CD8-positive, alpha-beta memory T cell (primary cell): ENCODE results near the gene GAPT. TPM values are rescaled to one million over a fixed set of nuclear protein-coding genes. Genes with fewer than 3 reads are reported as not detected.

Experiments used
- CTCF ChIA-PET: fragments of 350-600 bp; sonication (Branson Sonifier 250); formaldehyde crosslinking; loops from one replicate; lab custom pipeline; 2021; ENCODE audit warnings: antibody characterized with exemption; lab: Charles Lee
- POLR2A ChIA-PET: fragments of 350-600 bp; sonication (Branson Sonifier 250); formaldehyde crosslinking; loops from one replicate; lab custom pipeline; 2021; ENCODE audit warnings: antibody characterized with exemption; lab: Charles Lee
- DNase-seq, 5 donors: peaks; one replicate each; pipeline versions ENCODE4 v3.0.0 to v3.0.0-alpha.2; 2020 to 2022; ENCODE audit warnings: mixed read lengths in 1 of 5
- H3K27ac ChIP-seq: one replicate; pipeline ENCODE4 v1.7.0; 2013; ENCODE audit warnings: low read depth, mild to moderate bottlenecking, low read length, moderate library complexity
- H3K27me3 ChIP-seq: 2 replicates; pipeline ENCODE4 v1.7.0; 2013; ENCODE audit warnings: low read length, mild to moderate bottlenecking; ENCODE audit not compliant: insufficient read depth, poor library complexity, severe bottlenecking
- H3K36me3 ChIP-seq: 2 replicates; pipeline ENCODE4 v1.7.0; 2013; ENCODE audit warnings: mild to moderate bottlenecking, low read length, moderate library complexity; ENCODE audit not compliant: insufficient read depth
- H3K4me1 ChIP-seq: 2 replicates; pipeline ENCODE4 v1.7.0; 2013; ENCODE audit warnings: mild to moderate bottlenecking, low read length, moderate library complexity; ENCODE audit not compliant: insufficient read depth
- H3K4me3 ChIP-seq: 2 replicates; pipeline ENCODE4 v1.7.0; 2013; ENCODE audit warnings: mild to moderate bottlenecking, low read length
- H3K9me3 ChIP-seq: 2 replicates; pipeline ENCODE4 v1.7.0; 2013; ENCODE audit warnings: mild to moderate bottlenecking, low read length
- H3K27ac Mint-ChIP-seq, 8 donors: one replicate each; pipeline ENCODE4 v1.8.0; 2020 to 2021; ENCODE audit warnings: mixed read lengths in 8 of 8, mild to moderate bottlenecking in 6 of 8, inconsistent platforms in 3 of 8, moderate library complexity in 3 of 8
- H3K27me3 Mint-ChIP-seq, 2 donors: one replicate each; pipeline ENCODE4 v1.8.0; 2020 to 2021; ENCODE audit warnings: mixed read lengths in 2 of 2, mild to moderate bottlenecking in 1 of 2, moderate library complexity in 1 of 2
- H3K36me3 Mint-ChIP-seq, 3 donors: one replicate each; pipeline ENCODE4 v1.8.0; 2020 to 2021; ENCODE audit warnings: mixed read lengths in 3 of 3, inconsistent platforms in 1 of 3, mild to moderate bottlenecking in 1 of 3
- H3K4me1 Mint-ChIP-seq, 3 donors: one replicate each; pipeline ENCODE4 v1.8.0; 2020 to 2021; ENCODE audit warnings: mixed read lengths in 3 of 3, inconsistent platforms in 1 of 3, mild to moderate bottlenecking in 1 of 3
- H3K4me3 Mint-ChIP-seq, 7 donors: one replicate each; pipeline ENCODE4 v1.8.0; 2020 to 2021; ENCODE audit warnings: mixed read lengths in 7 of 7, mild to moderate bottlenecking in 6 of 7, moderate library complexity in 4 of 7, inconsistent platforms in 2 of 7
- H3K9me3 Mint-ChIP-seq, 5 donors: one replicate each; pipeline ENCODE4 v1.8.0; 2020 to 2022; ENCODE audit warnings: mixed read lengths in 5 of 5, mild to moderate bottlenecking in 3 of 5, moderate library complexity in 2 of 5, inconsistent platforms in 1 of 5
- polyA plus RNA-seq: library from polyadenylated mRNA; unstranded; fragments of 300-500 nt; fragmentation: Illumina TruSeq; gene quantifications from one replicate; pipeline ENCODE4 v1.2.3, GENCODE V29; 2021
- total RNA-seq, 2 experiments: library from RNA; stranded (reverse); gene quantifications; one replicate each; pipeline ENCODE4 v1.2.3, GENCODE V29; 2021

Gene GAPT
- under 1 TPM in 1 of 2 experiments, not detected in 1; 0.26 TPM for total RNA-seq
- 1.3 TPM for polyA plus RNA-seq

GRCh38 chr5:58491216-58491892, at the start of gene GAPT:
Gene GAPT, plus strand, starts transcription at chr5:58491435. Its CDS starts 3,102 bp downstream, at chr5:58494537.
- Histone ChIP-seq H3K27ac (no peak within 1 kb of the TSS), H3K9me3 (no peaks in the 10 kb centered on the region), H3K4me1 (no peaks in the 10 kb centered on the region), H3K4me3 (no peak within 1 kb of the TSS), H3K36me3 (no peaks in the 10 kb centered on the region), H3K27me3 (peaks cover 4% of the 10 kb centered on the region)
- no peak for DNase-seq
- CTCF ChIA-PET, result no interaction called here
- H3K4me3 Mint-ChIP-seq, result no peak within 1 kb of the TSS
- POLR2A ChIA-PET, result no interaction called here
- H3K27ac Mint-ChIP-seq, result no peak within 1 kb of the TSS
- H3K36me3 Mint-ChIP-seq, result no peaks in the 10 kb centered on the region
- H3K9me3 Mint-ChIP-seq, result peaks cover 0 to 3% (median 0%) of the 10 kb centered on the region in 5 donors
- peaks cover 3 to 25% of the 10 kb centered on the region in 2 donors for H3K27me3 Mint-ChIP-seq
- H3K4me1 Mint-ChIP-seq, result no peaks in the 10 kb centered on the region

- ChIA-PET POLR2A (no interaction called here), CTCF (no interaction called here)
- Histone ChIP-seq H3K4me1 (no peaks in the 10 kb centered on the region), H3K36me3 (no peaks in the 10 kb centered on the region), H3K27me3 (no peaks in the 10 kb centered on the region), H3K4me3 (no peak overlapping the region), H3K9me3 (no peaks in the 10 kb centered on the region), H3K27ac (no peak overlapping the region)
- Mint-ChIP-seq H3K9me3 (no peaks in the 10 kb centered on the region), H3K4me1 (no peaks in the 10 kb centered on the region), H3K36me3 (no peaks in the 10 kb centered on the region), H3K4me3 (no peak overlapping the region), H3K27me3 (peaks cover 4 to 26% of the 10 kb centered on the region in 2 donors), H3K27ac (no peak overlapping the region)
- no peak for DNase-seq
Measured at GRCh38 chr5:58444805-58445204, 46.4 kb upstream of the GAPT start.

- no peak overlapping the region for H3K27ac ChIP-seq
- Mint-ChIP-seq H3K27ac (no peak overlapping the region), H3K9me3 (no peaks in the 10 kb centered on the region), H3K36me3 (no peaks in the 10 kb centered on the region), H3K4me1 (no peaks in the 10 kb centered on the region), H3K4me3 (no peak overlapping the region), H3K27me3 (peaks cover 4 to 30% of the 10 kb centered on the region in 2 donors)
- H3K4me1 ChIP-seq, result no peaks in the 10 kb centered on the region
- no peak for DNase-seq
- no peaks in the 10 kb centered on the region for H3K9me3 ChIP-seq
- no peaks in the 10 kb centered on the region for H3K36me3 ChIP-seq
- ChIA-PET CTCF (no interaction called here), POLR2A (no interaction called here)
- no peaks in the 10 kb centered on the region for H3K27me3 ChIP-seq
- no peak overlapping the region for H3K4me3 ChIP-seq
Measured at GRCh38 chr5:58446024-58446423, 45.2 kb upstream of the GAPT start.

GRCh38 chr5:58447226-58447625, 44.0 kb upstream of the GAPT start:
- Mint-ChIP-seq H3K36me3 (no peaks in the 10 kb centered on the region), H3K27me3 (peaks cover 4 to 32% of the 10 kb centered on the region in 2 donors), H3K4me3 (no peak overlapping the region), H3K4me1 (no peaks in the 10 kb centered on the region), H3K9me3 (peaks cover 0 to 2% (median 0%) of the 10 kb centered on the region in 5 donors), H3K27ac (no peak overlapping the region)
- no peak overlapping the region for H3K4me3 ChIP-seq
- POLR2A ChIA-PET, result no interaction called here
- H3K4me1 ChIP-seq, result no peaks in the 10 kb centered on the region
- H3K9me3 ChIP-seq, result no peaks in the 10 kb centered on the region
- no peaks in the 10 kb centered on the region for H3K27me3 ChIP-seq
- CTCF ChIA-PET, result no interaction called here
- no peak overlapping the region for H3K27ac ChIP-seq
- no peak for DNase-seq
- no peaks in the 10 kb centered on the region for H3K36me3 ChIP-seq

GRCh38 chr5:58450018-58450417, 41.2 kb upstream of the GAPT start:
- no peak for DNase-seq
- H3K27me3 Mint-ChIP-seq, result peaks cover 5 to 30% of the 10 kb centered on the region in 2 donors
- CTCF ChIA-PET, result interaction anchor here (2.4 kb wide), 1 partner anchor 10 kb away, joined by 5 read pairs; no protein-coding TSS in a partner anchor

GRCh38 chr5:58450811-58451629, 40.2 kb upstream of the GAPT start:
- H3K4me3 Mint-ChIP-seq, result no peak overlapping the region
- H3K4me3 ChIP-seq, result no peak overlapping the region
- no peaks in the 10 kb centered on the region for H3K4me1 Mint-ChIP-seq
- POLR2A ChIA-PET, result no interaction called here
- peaks cover 0 to under 1% (median 0%) of the 10 kb centered on the region in 3 donors for H3K36me3 Mint-ChIP-seq
- no peaks in the 10 kb centered on the region for H3K36me3 ChIP-seq
- H3K9me3 Mint-ChIP-seq, result peaks cover 0 to 5% (median 0%) of the 10 kb centered on the region in 5 donors
- DNase-seq, result no peak
- no peak overlapping the region for H3K27ac Mint-ChIP-seq
- no peaks in the 10 kb centered on the region for H3K27me3 ChIP-seq
- no peaks in the 10 kb centered on the region for H3K4me1 ChIP-seq
- peaks cover 7 to 23% of the 10 kb centered on the region in 2 donors for H3K27me3 Mint-ChIP-seq
- no peak overlapping the region for H3K27ac ChIP-seq
- H3K9me3 ChIP-seq, result no peaks in the 10 kb centered on the region
- CTCF ChIA-PET, result interaction anchor here (2.4 kb wide), 1 partner anchor 9 kb away, joined by 5 read pairs; no protein-coding TSS in a partner anchor

More at GRCh38 chr5:58450018-58450417, 41.2 kb upstream of the GAPT start:
- H3K9me3 Mint-ChIP-seq, result peaks cover 0 to 5% (median 0%) of the 10 kb centered on the region in 5 donors
- Histone ChIP-seq H3K27me3 (no peaks in the 10 kb centered on the region), H3K27ac (no peak overlapping the region), H3K36me3 (no peaks in the 10 kb centered on the region), H3K4me1 (no peaks in the 10 kb centered on the region), H3K9me3 (no peaks in the 10 kb centered on the region), H3K4me3 (no peak overlapping the region)
- no peak overlapping the region for H3K27ac Mint-ChIP-seq
- H3K4me3 Mint-ChIP-seq, result no peak overlapping the region
- no peaks in the 10 kb centered on the region for H3K36me3 Mint-ChIP-seq
- POLR2A ChIA-PET, result no interaction called here
- H3K4me1 Mint-ChIP-seq, result no peaks in the 10 kb centered on the region

- H3K36me3 Mint-ChIP-seq, result peaks cover 0 to 1% (median 0%) of the 10 kb centered on the region in 3 donors
- Histone ChIP-seq H3K36me3 (no peaks in the 10 kb centered on the region), H3K4me1 (no peaks in the 10 kb centered on the region), H3K27me3 (no peaks in the 10 kb centered on the region), H3K27ac (no peak overlapping the region), H3K4me3 (no peak overlapping the region), H3K9me3 (no peaks in the 10 kb centered on the region)
- CTCF ChIA-PET, result no interaction called here
- H3K27ac Mint-ChIP-seq, result no peak overlapping the region
- H3K4me3 Mint-ChIP-seq, result no peak overlapping the region
- POLR2A ChIA-PET, result no interaction called here
- H3K27me3 Mint-ChIP-seq, result peaks cover 5 to 17% of the 10 kb centered on the region in 2 donors
- H3K9me3 Mint-ChIP-seq, result peaks cover 0 to 5% (median 0%) of the 10 kb centered on the region in 5 donors
- no peak for DNase-seq
- no peaks in the 10 kb centered on the region for H3K4me1 Mint-ChIP-seq
Measured at GRCh38 chr5:58451732-58452565, 39.3 kb upstream of the GAPT start.
